Neural cell (in vitro differentiated cells): Measurements from ENCODE around the gene RIN1.

Experiments
- CTCF ChIP-seq: fragments of 450-650 bp; IDR thresholded peaks from 2 replicates; pipeline ENCODE4 v1.5.1; 2014; ENCODE audit warnings: antibody characterized with exemption, mild to moderate bottlenecking, moderate library complexity; ENCODE audit not compliant: poor library complexity, severe bottlenecking
- EP300 ChIP-seq: fragments of 450-650 bp; conservative IDR thresholded peaks from 2 replicates; pipeline ENCODE4 v1.6.1; 2014; ENCODE audit warnings: antibody characterized with exemption, mild to moderate bottlenecking, moderate library complexity; ENCODE audit not compliant: poor library complexity, severe bottlenecking
- EZH2 ChIP-seq: fragments of 200-600, 300-800 bp; shearing (Covaris generic), sonication (generic); IDR thresholded peaks from 2 replicates; pipeline ENCODE4 v1.6.1; 2014; ENCODE audit warnings: antibody characterized with exemption, low read length, borderline replicate concordance, mild to moderate bottlenecking; ENCODE audit not compliant: insufficient read depth, poor library complexity, severe bottlenecking
- MXI1 ChIP-seq: fragments of 450-650 bp; conservative IDR thresholded peaks from 2 replicates; pipeline ENCODE4 v1.6.1; 2014; ENCODE audit warnings: antibody characterized with exemption, mild to moderate bottlenecking; ENCODE audit not compliant: poor library complexity, severe bottlenecking
- POLR2AphosphoS5 ChIP-seq: IDR thresholded peaks from 2 replicates; pipeline ENCODE4 v1.6.1; 2012
- RAD21 ChIP-seq: fragments of 450-650 bp; conservative IDR thresholded peaks from 2 replicates; pipeline ENCODE4 v1.6.1; 2014; ENCODE audit warnings: antibody characterized with exemption, mild to moderate bottlenecking, moderate library complexity
- REST ChIP-seq: IDR thresholded peaks from 2 replicates; pipeline ENCODE4 v1.6.1; 2012; ENCODE audit warnings: borderline replicate concordance
- SMC3 ChIP-seq: fragments of 450-650 bp; conservative IDR thresholded peaks from 2 replicates; pipeline ENCODE4 v1.6.1; 2014; ENCODE audit warnings: antibody characterized with exemption, mild to moderate bottlenecking, moderate library complexity; ENCODE audit not compliant: poor library complexity
- TAF1 ChIP-seq: IDR thresholded peaks from 2 replicates; pipeline ENCODE4 v1.6.1; 2012; ENCODE audit warnings: low read depth

GRCh38 chr11:66333220-66333877 is 2.9 kb downstream of the RIN1 start:
- TF ChIP-seq EZH2: no peak
- no peak for TF ChIP-seq SMC3
- TF ChIP-seq CTCF: no peak
- no peak for TF ChIP-seq POLR2AphosphoS5
- TF ChIP-seq TAF1: no peak
- TF ChIP-seq EP300: no peak
- TF ChIP-seq RAD21: no peak
- TF ChIP-seq MXI1: no peak
- no peak for TF ChIP-seq REST
